Adrenal gland (tissue), 5 donors: Measurements from ENCODE around the gene FURIN.

Experiments used
- POLR2A ChIP-seq, 2 donors: fragments of 450-650 bp; IDR thresholded peaks; one replicate each; pipeline ENCODE4 v1.6.1; 2017; ENCODE audit warnings: antibody characterized with exemption in 2 of 2, mild to moderate bottlenecking in 2 of 2, moderate library complexity in 1 of 2
- TF ChIP-seq, protein P1 (sequence below), 6 experiments: fragments of 450-650 bp in 4 of 6; fragments of 200-600 bp in 2 of 6; sonication (generic) in 1 of 6; IDR thresholded peaks; 1 replicate in 5 of 6; 2 replicates in 1 of 6; pipeline versions ENCODE4 v1.5.1 to v1.8.0; 2016 to 2021; ENCODE audit warnings: antibody characterized with exemption in 6 of 6, mild to moderate bottlenecking in 2 of 6, moderate library complexity in 1 of 6
- donor health status: DM: no; HTN: no; CAD: no.

DNA sequence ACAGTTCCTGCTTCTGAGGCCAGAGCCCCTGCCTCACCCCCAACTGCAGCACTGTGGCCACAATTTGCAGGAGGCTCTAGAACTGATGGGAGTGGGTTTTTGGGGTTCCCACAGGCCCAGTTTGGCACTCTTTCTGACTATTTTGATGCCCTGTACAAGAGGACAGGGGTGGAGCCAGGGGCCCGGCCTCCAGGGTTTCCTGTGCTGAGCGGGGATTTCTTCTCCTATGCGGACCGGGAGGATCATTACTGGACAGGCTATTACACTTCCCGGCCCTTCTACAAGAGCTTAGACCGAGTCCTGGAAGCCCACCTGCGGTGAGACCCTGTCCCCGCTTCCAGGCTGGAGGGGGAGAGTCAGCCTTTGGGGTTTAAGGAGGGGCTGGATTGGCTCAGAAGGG, 41.6 kb downstream of the FURIN start:
- no peak for TF ChIP-seq POLR2A (IDR thresholded peaks at IDR 0.05)
- TF ChIP-seq, protein P1, sequence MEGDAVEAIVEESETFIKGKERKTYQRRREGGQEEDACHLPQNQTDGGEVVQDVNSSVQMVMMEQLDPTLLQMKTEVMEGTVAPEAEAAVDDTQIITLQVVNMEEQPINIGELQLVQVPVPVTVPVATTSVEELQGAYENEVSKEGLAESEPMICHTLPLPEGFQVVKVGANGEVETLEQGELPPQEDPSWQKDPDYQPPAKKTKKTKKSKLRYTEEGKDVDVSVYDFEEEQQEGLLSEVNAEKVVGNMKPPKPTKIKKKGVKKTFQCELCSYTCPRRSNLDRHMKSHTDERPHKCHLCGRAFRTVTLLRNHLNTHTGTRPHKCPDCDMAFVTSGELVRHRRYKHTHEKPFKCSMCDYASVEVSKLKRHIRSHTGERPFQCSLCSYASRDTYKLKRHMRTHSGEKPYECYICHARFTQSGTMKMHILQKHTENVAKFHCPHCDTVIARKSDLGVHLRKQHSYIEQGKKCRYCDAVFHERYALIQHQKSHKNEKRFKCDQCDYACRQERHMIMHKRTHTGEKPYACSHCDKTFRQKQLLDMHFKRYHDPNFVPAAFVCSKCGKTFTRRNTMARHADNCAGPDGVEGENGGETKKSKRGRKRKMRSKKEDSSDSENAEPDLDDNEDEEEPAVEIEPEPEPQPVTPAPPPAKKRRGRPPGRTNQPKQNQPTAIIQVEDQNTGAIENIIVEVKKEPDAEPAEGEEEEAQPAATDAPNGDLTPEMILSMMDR (IDR thresholded peaks at IDR 0.05): no peak
